ENCODE data around the gene SOD3. TPM values are rescaled to one million over a fixed set of nuclear protein-coding genes. Genes with fewer than 3 reads are reported as not detected.

Gene SOD3, protein sequence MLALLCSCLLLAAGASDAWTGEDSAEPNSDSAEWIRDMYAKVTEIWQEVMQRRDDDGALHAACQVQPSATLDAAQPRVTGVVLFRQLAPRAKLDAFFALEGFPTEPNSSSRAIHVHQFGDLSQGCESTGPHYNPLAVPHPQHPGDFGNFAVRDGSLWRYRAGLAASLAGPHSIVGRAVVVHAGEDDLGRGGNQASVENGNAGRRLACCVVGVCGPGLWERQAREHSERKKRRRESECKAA
- 1.6 and 7.7 TPM in 2 replicates for total RNA-seq

DNA sequence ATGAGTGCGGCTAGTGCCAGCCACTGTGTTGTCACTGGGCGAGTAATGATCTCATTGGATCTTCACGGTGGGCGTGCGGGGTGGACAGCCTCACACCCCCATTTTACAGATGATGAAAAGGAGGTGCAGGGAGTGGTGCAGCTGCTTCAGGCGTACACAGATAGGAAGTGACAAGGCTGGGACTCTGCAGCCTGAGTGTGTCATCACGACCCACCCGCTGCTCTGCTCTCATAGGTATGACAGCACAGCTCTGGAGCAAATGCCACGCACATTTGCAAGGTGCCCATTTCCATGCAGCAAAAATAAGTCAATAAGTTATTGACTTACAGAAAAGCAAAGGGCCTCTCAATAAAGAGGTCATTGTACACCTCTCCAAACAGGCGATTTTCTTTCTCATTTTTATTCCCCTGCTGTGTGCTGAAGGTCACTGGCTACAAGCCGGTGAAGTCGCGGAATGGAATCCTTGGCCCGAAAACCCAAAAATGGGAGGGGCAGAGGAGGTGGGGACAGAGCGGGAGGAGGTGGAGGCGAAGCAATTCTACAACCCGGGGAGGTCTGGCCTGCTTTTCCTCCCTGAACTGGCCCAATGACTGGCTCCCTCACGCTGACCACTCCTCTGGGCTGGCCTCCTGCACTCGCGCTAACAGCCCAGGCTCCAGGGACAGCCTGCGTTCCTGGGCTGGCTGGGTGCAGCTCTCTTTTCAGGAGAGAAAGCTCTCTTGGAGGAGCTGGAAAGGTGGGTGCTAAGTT, at the start of gene SOD3:
SOD3 (plus strand) TSS at position 658 of the 750 bp plus-strand sequence. CDS start 3,949 bp downstream, outside the sequence.

Small RNA genes within 50 kb of the gene (small RNA-seq; reads per million reads assigned to genes)
- gene AC006390.1: not detected

Other genes starting within 250 kb of the SOD3 start
- 126 and 175 TPM in 2 replicates for gene DHX15, start 211.0 kb upstream of the SOD3 start, total RNA-seq
- gene CCDC149, start 117.5 kb downstream of the SOD3 start, total RNA-seq: 4.1 and 4.4 TPM in 2 replicates
- gene LGI2, start 235.4 kb downstream of the SOD3 start, total RNA-seq: under 0.01 TPM in 1 of 2 replicates, not detected in the other